ENCODE measurements around the gene VDR.

GRCh38 chr12:47814539-47815170 lies 90.1 kb downstream of the VDR start:
- no peak for TF ChIP-seq EZH2phosphoT487 (IDR thresholded peaks at IDR 0.05; ENCODE audit: low read depth, severe bottlenecking, unreplicated experiment)
- TF ChIP-seq, protein P1, sequence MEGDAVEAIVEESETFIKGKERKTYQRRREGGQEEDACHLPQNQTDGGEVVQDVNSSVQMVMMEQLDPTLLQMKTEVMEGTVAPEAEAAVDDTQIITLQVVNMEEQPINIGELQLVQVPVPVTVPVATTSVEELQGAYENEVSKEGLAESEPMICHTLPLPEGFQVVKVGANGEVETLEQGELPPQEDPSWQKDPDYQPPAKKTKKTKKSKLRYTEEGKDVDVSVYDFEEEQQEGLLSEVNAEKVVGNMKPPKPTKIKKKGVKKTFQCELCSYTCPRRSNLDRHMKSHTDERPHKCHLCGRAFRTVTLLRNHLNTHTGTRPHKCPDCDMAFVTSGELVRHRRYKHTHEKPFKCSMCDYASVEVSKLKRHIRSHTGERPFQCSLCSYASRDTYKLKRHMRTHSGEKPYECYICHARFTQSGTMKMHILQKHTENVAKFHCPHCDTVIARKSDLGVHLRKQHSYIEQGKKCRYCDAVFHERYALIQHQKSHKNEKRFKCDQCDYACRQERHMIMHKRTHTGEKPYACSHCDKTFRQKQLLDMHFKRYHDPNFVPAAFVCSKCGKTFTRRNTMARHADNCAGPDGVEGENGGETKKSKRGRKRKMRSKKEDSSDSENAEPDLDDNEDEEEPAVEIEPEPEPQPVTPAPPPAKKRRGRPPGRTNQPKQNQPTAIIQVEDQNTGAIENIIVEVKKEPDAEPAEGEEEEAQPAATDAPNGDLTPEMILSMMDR (IDR thresholded peaks at IDR 0.05; ENCODE audit: poor library complexity), result no peak
